ENCODE data around the gene MTHFD2L. TPM values are rescaled to one million over a fixed set of nuclear protein-coding genes. Genes with fewer than 3 reads are reported as not detected.

The MTHFD2L gene
- total and polyA plus RNA-seq, 2 experiments from 2014 or later, result 20.0 to 32.0 TPM

DNA sequence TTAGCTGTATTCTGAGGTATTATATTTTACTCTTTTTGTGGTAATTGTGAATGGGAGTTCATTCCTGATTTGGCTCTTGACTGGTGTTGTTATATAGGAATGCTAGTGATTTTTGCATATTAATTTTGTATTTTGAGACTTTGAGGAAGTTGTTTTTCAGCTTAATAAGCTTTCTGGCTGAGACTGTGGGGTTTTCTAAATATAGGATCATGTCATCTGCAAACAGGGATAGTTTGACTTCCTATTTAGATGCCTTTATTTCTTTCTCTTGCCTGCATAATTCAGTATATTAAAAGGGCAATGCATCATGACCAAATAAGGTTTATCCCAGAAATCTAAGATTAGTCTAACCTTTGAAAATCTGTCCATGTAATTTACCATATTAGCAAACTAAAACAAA is 105.6 kb downstream of the MTHFD2L start:
- Histone ChIP-seq H4K20me1 (ENCODE audit: insufficient read depth, poor library complexity, severe bottlenecking) (no peaks in the 10 kb centered on the region), H2AFZ (no peak overlapping the region), H3K9me3 (ENCODE audit: low read depth) (no peaks in the 10 kb centered on the region), H3K4me3 (no peak overlapping the region), H3K4me2 (no peak overlapping the region), H3K9me2 (replicated peaks; ENCODE audit: insufficient read depth) (no peaks in the 10 kb centered on the region), H3K27me3 (no peaks in the 10 kb centered on the region), H3K27ac (no peak overlapping the region), H3K36me3 (replicated peaks; ENCODE audit: insufficient read depth, low read depth) (no peaks in the 10 kb centered on the region), H3K4me1 (ENCODE audit: insufficient read depth) (no peaks in the 10 kb centered on the region), H3K79me2 (no peaks in the 10 kb centered on the region)
- TF ChIP-seq EZH2 (IDR thresholded peaks at IDR 0.05; ENCODE audit: borderline replicate concordance), result no peak
- no peak for TF ChIP-seq EZH2phosphoT487 (IDR thresholded peaks at IDR 0.05; ENCODE audit: low read depth, severe bottlenecking, unreplicated experiment)
- TF ChIP-seq, protein P1, sequence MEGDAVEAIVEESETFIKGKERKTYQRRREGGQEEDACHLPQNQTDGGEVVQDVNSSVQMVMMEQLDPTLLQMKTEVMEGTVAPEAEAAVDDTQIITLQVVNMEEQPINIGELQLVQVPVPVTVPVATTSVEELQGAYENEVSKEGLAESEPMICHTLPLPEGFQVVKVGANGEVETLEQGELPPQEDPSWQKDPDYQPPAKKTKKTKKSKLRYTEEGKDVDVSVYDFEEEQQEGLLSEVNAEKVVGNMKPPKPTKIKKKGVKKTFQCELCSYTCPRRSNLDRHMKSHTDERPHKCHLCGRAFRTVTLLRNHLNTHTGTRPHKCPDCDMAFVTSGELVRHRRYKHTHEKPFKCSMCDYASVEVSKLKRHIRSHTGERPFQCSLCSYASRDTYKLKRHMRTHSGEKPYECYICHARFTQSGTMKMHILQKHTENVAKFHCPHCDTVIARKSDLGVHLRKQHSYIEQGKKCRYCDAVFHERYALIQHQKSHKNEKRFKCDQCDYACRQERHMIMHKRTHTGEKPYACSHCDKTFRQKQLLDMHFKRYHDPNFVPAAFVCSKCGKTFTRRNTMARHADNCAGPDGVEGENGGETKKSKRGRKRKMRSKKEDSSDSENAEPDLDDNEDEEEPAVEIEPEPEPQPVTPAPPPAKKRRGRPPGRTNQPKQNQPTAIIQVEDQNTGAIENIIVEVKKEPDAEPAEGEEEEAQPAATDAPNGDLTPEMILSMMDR (IDR thresholded peaks at IDR 0.05; ENCODE audit: poor library complexity), result no peak
- no peak for DNase-seq (ENCODE audit: low spot score)

DNA sequence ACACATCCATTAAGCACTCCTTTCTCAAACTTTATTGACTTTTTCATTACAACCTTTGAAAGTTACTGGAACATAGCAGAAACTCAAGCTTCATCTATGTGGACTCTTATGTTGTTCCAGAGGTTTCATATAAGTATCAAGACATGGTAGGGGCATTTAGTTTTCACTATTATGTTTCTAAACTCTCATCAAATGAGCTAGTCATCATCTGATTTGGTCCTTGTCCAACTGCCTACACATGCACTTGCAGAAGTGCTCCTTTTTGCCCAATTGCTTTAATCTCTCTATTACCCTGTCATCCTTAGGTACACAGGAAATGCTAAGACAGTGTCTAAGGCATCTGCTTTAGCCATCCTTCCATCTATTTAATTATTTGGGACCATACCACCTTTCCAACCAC is 108.2 kb downstream of the MTHFD2L start:
- no peaks in the 10 kb centered on the region for H3K79me2 ChIP-seq
- no peaks in the 10 kb centered on the region for H4K20me1 ChIP-seq (ENCODE audit: insufficient read depth, poor library complexity, severe bottlenecking)
- no peaks in the 10 kb centered on the region for H3K36me3 ChIP-seq (replicated peaks; ENCODE audit: insufficient read depth, low read depth)
- H3K4me2 ChIP-seq, result no peak overlapping the region
- no peak for TF ChIP-seq EZH2phosphoT487 (IDR thresholded peaks at IDR 0.05; ENCODE audit: low read depth, severe bottlenecking, unreplicated experiment)
- no peak for TF ChIP-seq EZH2 (IDR thresholded peaks at IDR 0.05; ENCODE audit: borderline replicate concordance)
- TF ChIP-seq, protein P1 (IDR thresholded peaks at IDR 0.05; ENCODE audit: poor library complexity), result no peak
- H3K27ac ChIP-seq, result no peak overlapping the region
- H3K27me3 ChIP-seq, result no peaks in the 10 kb centered on the region
- no peaks in the 10 kb centered on the region for H3K9me3 ChIP-seq (ENCODE audit: low read depth)
- H3K4me1 ChIP-seq (ENCODE audit: insufficient read depth), result no peaks in the 10 kb centered on the region
- H3K4me3 ChIP-seq, result no peak overlapping the region
- H2AFZ ChIP-seq, result no peak overlapping the region
- no peak for DNase-seq (ENCODE audit: low spot score)
- no peaks in the 10 kb centered on the region for H3K9me2 ChIP-seq (replicated peaks; ENCODE audit: insufficient read depth)

DNA sequence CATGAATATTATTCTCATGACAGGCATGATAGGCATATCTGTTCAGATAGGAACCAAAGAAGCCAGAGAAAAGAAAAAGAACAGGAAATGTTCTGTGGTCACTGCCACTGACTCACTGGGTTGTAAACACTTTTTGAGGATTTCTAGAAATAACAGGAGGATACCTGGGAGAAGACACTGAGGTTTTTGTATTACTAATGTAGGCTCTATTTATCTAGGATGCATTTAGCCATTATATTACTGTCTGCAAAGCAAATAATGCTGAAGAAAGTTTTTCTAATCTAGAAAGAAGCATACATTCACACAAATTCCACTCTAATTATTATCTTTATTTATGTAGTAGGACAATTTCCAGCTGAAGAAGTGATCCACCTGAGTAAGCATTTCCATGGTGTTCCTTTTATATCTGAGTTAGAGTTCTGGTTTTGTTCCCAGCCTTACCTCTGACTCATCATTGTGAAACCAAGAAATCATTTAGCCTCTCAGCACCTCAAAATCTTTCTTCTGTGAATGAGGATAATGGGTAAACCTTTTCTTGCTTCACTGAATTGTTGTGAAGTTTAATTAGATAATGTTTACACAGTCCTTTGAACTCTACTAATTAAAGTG is 110.2 kb downstream of the MTHFD2L start:
- peak; percentile 12 for DNase-seq (ENCODE audit: low spot score)
- no peaks in the 10 kb centered on the region for H4K20me1 ChIP-seq (ENCODE audit: insufficient read depth, poor library complexity, severe bottlenecking)
- no peak for TF ChIP-seq EZH2phosphoT487 (IDR thresholded peaks at IDR 0.05; ENCODE audit: low read depth, severe bottlenecking, unreplicated experiment)
- TF ChIP-seq, protein P1 (IDR thresholded peaks at IDR 0.05; ENCODE audit: poor library complexity), result no peak
- TF ChIP-seq EZH2 (IDR thresholded peaks at IDR 0.05; ENCODE audit: borderline replicate concordance), result no peak
- peak overlapping the region; percentile 1 for H3K27ac ChIP-seq
- no peak overlapping the region for H2AFZ ChIP-seq
- H3K36me3 ChIP-seq (replicated peaks; ENCODE audit: insufficient read depth, low read depth), result no peaks in the 10 kb centered on the region
- H3K4me3 ChIP-seq, result no peak overlapping the region
- no peaks in the 10 kb centered on the region for H3K9me2 ChIP-seq (replicated peaks; ENCODE audit: insufficient read depth)
- H3K9me3 ChIP-seq (ENCODE audit: low read depth), result no peaks in the 10 kb centered on the region
- H3K79me2 ChIP-seq, result no peaks in the 10 kb centered on the region
- no peaks in the 10 kb centered on the region for H3K4me1 ChIP-seq (ENCODE audit: insufficient read depth)
- H3K27me3 ChIP-seq, result no peaks in the 10 kb centered on the region
- H3K4me2 ChIP-seq, result no peak overlapping the region

DNA sequence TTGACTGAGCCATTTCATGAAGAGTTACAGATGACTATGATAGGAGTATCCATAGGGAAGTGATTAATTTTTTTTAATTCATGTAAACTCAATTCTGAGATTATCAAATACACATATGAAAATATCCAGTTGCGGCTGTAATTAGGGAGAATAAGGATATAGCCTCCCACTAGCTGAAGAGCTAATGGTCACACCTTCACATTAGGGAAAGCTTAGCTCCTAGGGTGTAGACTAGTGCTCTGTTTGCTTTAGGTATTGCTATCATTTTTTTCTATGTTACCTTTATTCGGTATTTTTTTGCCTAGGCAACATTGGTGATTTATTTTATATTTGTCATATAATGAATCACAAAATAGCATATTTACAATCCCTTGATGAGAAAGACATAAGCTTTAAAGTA is 110.7 kb downstream of the MTHFD2L start:
- Histone ChIP-seq H4K20me1 (ENCODE audit: insufficient read depth, poor library complexity, severe bottlenecking) (no peaks in the 10 kb centered on the region), H3K4me2 (no peak overlapping the region), H2AFZ (no peak overlapping the region), H3K4me3 (no peak overlapping the region), H3K27me3 (no peaks in the 10 kb centered on the region), H3K9me3 (ENCODE audit: low read depth) (no peaks in the 10 kb centered on the region), H3K36me3 (replicated peaks; ENCODE audit: insufficient read depth, low read depth) (no peaks in the 10 kb centered on the region), H3K27ac (no peak overlapping the region), H3K79me2 (no peaks in the 10 kb centered on the region), H3K9me2 (replicated peaks; ENCODE audit: insufficient read depth) (no peaks in the 10 kb centered on the region), H3K4me1 (ENCODE audit: insufficient read depth) (no peaks in the 10 kb centered on the region)
- TF ChIP-seq EZH2phosphoT487 (IDR thresholded peaks at IDR 0.05; ENCODE audit: low read depth, severe bottlenecking, unreplicated experiment), result no peak
- no peak for TF ChIP-seq EZH2 (IDR thresholded peaks at IDR 0.05; ENCODE audit: borderline replicate concordance)
- TF ChIP-seq, protein P1 (IDR thresholded peaks at IDR 0.05; ENCODE audit: poor library complexity), result no peak
- DNase-seq (ENCODE audit: low spot score), result no peak
- 94% methylated on average over 2 of the region's 2 CpGs for WGBS (ENCODE audit: low lambda C conversion rate, missing lambda C conversion rate)
